GM12892 (cell line): ENCODE data around the gene RHEB.

Experiments
- POLR2A ChIP-seq: IDR thresholded peaks from 2 replicates; pipeline ENCODE4 v1.6.1; 2011; ENCODE audit warnings: low read depth, low read length, control low read depth
- POLR2AphosphoS5 ChIP-seq: IDR thresholded peaks from 2 replicates; pipeline ENCODE4 v1.6.1; 2011; ENCODE audit warnings: low read depth, low read length, control low read depth

DNA sequence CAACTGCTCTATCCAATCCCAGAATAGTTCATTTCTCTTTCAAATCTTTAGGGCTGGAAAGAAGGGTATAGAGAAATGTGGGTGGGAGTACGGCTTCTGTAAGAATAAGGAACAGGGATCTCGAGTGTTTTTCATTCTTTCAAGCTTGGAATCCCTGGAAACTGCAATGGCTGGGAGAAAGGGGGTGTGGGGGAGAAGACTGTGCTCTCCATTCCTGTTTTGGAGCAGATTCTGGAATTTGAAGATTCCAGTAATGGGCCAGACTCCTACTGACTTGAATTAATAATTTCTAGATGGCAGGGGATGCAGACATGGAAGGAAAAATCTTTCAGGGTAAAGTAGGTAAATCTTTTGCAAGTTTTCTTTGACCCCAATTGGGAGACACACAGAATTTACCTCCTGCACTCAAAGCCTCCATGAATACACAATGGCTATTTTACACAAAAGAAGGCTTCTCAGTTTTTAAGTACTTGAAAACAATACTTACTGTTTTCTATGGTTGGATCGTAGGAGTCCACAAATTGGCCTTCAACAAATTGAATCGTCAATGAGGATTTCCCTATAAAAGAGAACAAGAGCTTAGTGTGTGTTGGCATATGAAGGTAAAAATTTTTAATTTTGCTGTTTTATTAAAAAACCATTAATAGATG is 29.1 kb downstream of the RHEB start:
- TF ChIP-seq POLR2AphosphoS5 (no peak), POLR2A (no peak)
